Activated CD4-positive, alpha-beta T cell treated with anti-CD3 and anti-CD28 coated beads, Interleukin-2, amount 50 U/mL, for 1 hour (primary cell): Measurements from ENCODE around the gene RNASE13.
"Not testable (repeated sequence)": the region's sequence is repeated elsewhere in the genome, so short reads cannot be mapped to it uniquely, and the experiment has no call there.

Experiments used
- DNase-seq: peaks from one replicate; pipeline ENCODE4 v3.0.0-alpha.2; 2020

Gene RNASE13

GRCh38 chr14:21018286-21018685 lies 16.3 kb downstream of the RNASE13 start:
- DNase-seq: no peak

- no peak for DNase-seq
Observed at GRCh38 chr14:21017528-21018245, 16.9 kb downstream of the RNASE13 start.

- no peak for DNase-seq
Observed at GRCh38 chr14:21016413-21017190, 18.0 kb downstream of the RNASE13 start.

- no peak for DNase-seq
Observed at GRCh38 chr14:21015312-21015711, 19.3 kb downstream of the RNASE13 start.

GRCh38 chr14:21014761-21015190 lies 19.8 kb downstream of the RNASE13 start:
- peak; percentile 83 for DNase-seq

- DNase-seq: no peak
Observed at GRCh38 chr14:21011136-21011535, 23.5 kb downstream of the RNASE13 start.

- not testable (repeated sequence) for DNase-seq
Observed at GRCh38 chr14:21009721-21010120, 24.9 kb downstream of the RNASE13 start.

GRCh38 chr14:21003788-21004346 lies 30.7 kb downstream of the RNASE13 start:
- DNase-seq: no peak

GRCh38 chr14:21001218-21001617 lies 33.4 kb downstream of the RNASE13 start:
- no peak for DNase-seq

- no peak for DNase-seq
Observed at GRCh38 chr14:20999591-20999990, 35.0 kb downstream of the RNASE13 start.

GRCh38 chr14:20998674-20999366 lies 35.8 kb downstream of the RNASE13 start, which contains the start of gene SLC39A2:
TSS of gene SLC39A2 (plus strand) at chr14:20999293. CDS start at chr14:20999447, 154 bp downstream.
- no peak for DNase-seq

GRCh38 chr14:20998139-20998538 lies 36.5 kb downstream of the RNASE13 start:
- DNase-seq: no peak

- no peak for DNase-seq
Observed at GRCh38 chr14:20997564-20997963, 37.0 kb downstream of the RNASE13 start.

- DNase-seq: no peak
Observed at GRCh38 chr14:20997115-20997514, 37.5 kb downstream of the RNASE13 start.

- DNase-seq: no peak
Observed at GRCh38 chr14:20996521-20996920, 38.1 kb downstream of the RNASE13 start.

GRCh38 chr14:20989787-20990600 lies 44.6 kb downstream of the RNASE13 start, which contains the start of gene METTL17:
TSS of gene METTL17 (plus strand) at chr14:20989980. CDS start at chr14:20990003, 23 bp downstream.
- peak; percentile 76 for DNase-seq

- no peak for DNase-seq
Observed at GRCh38 chr14:20989471-20989786, 45.2 kb downstream of the RNASE13 start.

GRCh38 chr14:20988717-20989470 lies 45.7 kb downstream of the RNASE13 start:
- DNase-seq: no peak

GRCh38 chr14:20986811-20987210 lies 47.8 kb downstream of the RNASE13 start:
- no peak for DNase-seq

GRCh38 chr14:20985650-20986049 lies 49.0 kb downstream of the RNASE13 start:
- DNase-seq: not testable (repeated sequence)
